MM.1S (cell line): Measurements from ENCODE around the gene ZNF841.

Experiments used
- CTCF ChIP-seq: fragments of 300-600 bp; sonication (generic); IDR thresholded peaks from 2 replicates; pipeline ENCODE4 v1.5.1; 2016; ENCODE audit warnings: antibody characterized with exemption, low read length, mixed read lengths
- EZH2phosphoT487 ChIP-seq: fragments of 300-600 bp; sonication (generic); IDR thresholded peaks from 2 replicates; pipeline ENCODE4 v1.6.1; 2018; ENCODE audit warnings: antibody characterized with exemption, low read length

- TF ChIP-seq CTCF (no peak), EZH2phosphoT487 (no peak)
Observed at GRCh38 chr19:52112624-52113023, 17.1 kb upstream of the ZNF841 start.
